H1 (cell line): Measurements from ENCODE around the gene ATP13A3. TPM values are rescaled to one million over a fixed set of nuclear protein-coding genes. Genes with fewer than 3 reads are reported as not detected.

Source experiments
- CTCF ChIA-PET: fragments of 300-600 bp; sonication (Branson Sonifier 250); formaldehyde crosslinking; loops from one replicate; lab custom pipeline; 2021; ENCODE audit not compliant: partially characterized antibody; lab: Charles Lee
- POLR2A ChIA-PET: fragments of 300-600 bp; sonication (Branson Sonifier 250); formaldehyde crosslinking; loops from one replicate; lab custom pipeline; 2021; ENCODE audit warnings: inconsistent platforms; ENCODE audit not compliant: partially characterized antibody; lab: Charles Lee
- DNase-seq, 2 experiments: peaks; one replicate each; pipeline versions ENCODE4 v3.0.0 to v3.0.0-alpha.2; 2010 to 2022; ENCODE audit warnings: low spot score in 2 of 2, low read depth in 1 of 2, mixed read lengths in 1 of 2
- FAIRE-seq: peaks from 2 replicates; lab custom pipeline; 2011; peaks lifted over from hg19 to GRCh38; lab: Jason Lieb, UNC
- H2AFZ ChIP-seq: 2 replicates; pipeline ENCODE4 v1.8.1; 2012; ENCODE audit warnings: low read length, inconsistent platforms
- H2AK5ac ChIP-seq: 2 replicates; pipeline ENCODE4 v1.6.1; 2013; ENCODE audit warnings: low read depth, low read length
- H2BK120ac ChIP-seq: replicated peaks from 2 replicates; pipeline ENCODE3; 2013; ENCODE audit warnings: low read depth, low read length, inconsistent platforms
- H2BK12ac ChIP-seq: 2 replicates; pipeline ENCODE4 v1.6.1; 2013; ENCODE audit warnings: low read depth, low read length
- H2BK15ac ChIP-seq: 2 replicates; pipeline ENCODE4 v1.6.1; 2013; ENCODE audit warnings: low read length
- H2BK20ac ChIP-seq: 2 replicates; pipeline ENCODE4 v1.6.1; 2013; ENCODE audit warnings: low read length
- H2BK5ac ChIP-seq: 2 replicates; pipeline ENCODE4 v1.6.1; 2013; ENCODE audit warnings: low read depth, low read length
- H3K14ac ChIP-seq: 2 replicates; pipeline ENCODE4 v1.6.1; 2013; ENCODE audit warnings: inconsistent platforms; ENCODE audit not compliant: insufficient read length
- H3K18ac ChIP-seq: 2 replicates; pipeline ENCODE4 v1.6.1; 2013; ENCODE audit warnings: low read length; ENCODE audit errors: extremely low read depth
- H3K23ac ChIP-seq: 2 replicates; pipeline ENCODE4 v1.6.1; 2013; ENCODE audit warnings: inconsistent platforms; ENCODE audit not compliant: insufficient read length
- H3K23me2 ChIP-seq: 2 replicates; pipeline ENCODE4 v1.6.1; 2013; ENCODE audit warnings: low read depth, low read length
- H3K27ac ChIP-seq: 2 replicates; pipeline ENCODE4 v1.6.1; 2011; ENCODE audit warnings: low read depth, low read length, inconsistent platforms
- H3K27me3 ChIP-seq, 4 experiments: replicated peaks in 1 of 4; 1 replicate in 1 of 4; 2 replicates in 3 of 4; pipeline versions ENCODE4 v1.6.1 to v1.8.1; 2011 to 2013; ENCODE audit warnings: low read length in 3 of 4, mild to moderate bottlenecking in 3 of 4, inconsistent platforms in 2 of 4, mixed read lengths in 2 of 4, moderate library complexity in 1 of 4; ENCODE audit not compliant: control insufficient read depth in 3 of 4, insufficient read depth in 3 of 4; ENCODE audit errors: extremely low read depth in 1 of 4
- H3K36me3 ChIP-seq, 4 experiments: 2 replicates each; pipeline versions ENCODE4 v1.6.1 to v1.8.1; 2011 to 2013; ENCODE audit warnings: mild to moderate bottlenecking in 4 of 4, low read length in 3 of 4, moderate library complexity in 2 of 4, control low read depth in 1 of 4, inconsistent platforms in 1 of 4; ENCODE audit not compliant: insufficient read depth in 4 of 4, control insufficient read depth in 2 of 4
- H3K4ac ChIP-seq: replicated peaks from 2 replicates; pipeline ENCODE3; 2013; ENCODE audit warnings: low read length, low read depth, mixed read lengths, inconsistent platforms; ENCODE audit not compliant: insufficient read length
- H3K4me1 ChIP-seq, 4 experiments: replicated peaks in 1 of 4; 1 replicate in 1 of 4; 2 replicates in 3 of 4; pipeline versions ENCODE4 v1.6.1 to v1.8.1; 2011 to 2013; ENCODE audit warnings: low read length in 3 of 4, inconsistent platforms in 2 of 4, mixed read lengths in 1 of 4; ENCODE audit not compliant: insufficient read depth in 4 of 4, control insufficient read depth in 3 of 4
- H3K4me2 ChIP-seq, 2 experiments: 2 replicates each; pipeline versions ENCODE4 v1.6.1 to v1.8.1; 2011 to 2013; ENCODE audit warnings: low read depth in 2 of 2, low read length in 2 of 2, control low read depth in 1 of 2, inconsistent platforms in 1 of 2, mild to moderate bottlenecking in 1 of 2; ENCODE audit not compliant: insufficient read depth in 1 of 2
- H3K4me3 ChIP-seq, 4 experiments: fragments of 200-600, 300-600 bp in 1 of 4; sonication (generic), shearing (Covaris generic), sonication (Bioruptor Twin) in 1 of 4; 2 replicates each; pipeline versions ENCODE4 v1.5.1 to v1.8.1; 2011 to 2016; ENCODE audit warnings: low read length in 4 of 4, low read depth in 3 of 4, control low read depth in 2 of 4, inconsistent platforms in 2 of 4, mild to moderate bottlenecking in 2 of 4, mixed read lengths in 1 of 4, moderate library complexity in 1 of 4; ENCODE audit not compliant: insufficient read depth in 2 of 4; ENCODE audit errors: extremely low read depth in 1 of 4
- H3K56ac ChIP-seq: replicated peaks from 2 replicates; pipeline ENCODE3; 2013; ENCODE audit warnings: low read depth, mild to moderate bottlenecking, mixed read lengths, low read length, inconsistent platforms; ENCODE audit not compliant: insufficient read length
- H3K79me1 ChIP-seq: 2 replicates; pipeline ENCODE4 v1.6.1; 2013; ENCODE audit warnings: low read depth, low read length, control low read depth
- H3K79me2 ChIP-seq, 2 experiments: 2 replicates each; pipeline versions ENCODE4 v1.6.1 to v1.8.1; 2012 to 2013; ENCODE audit warnings: low read length in 2 of 2, mild to moderate bottlenecking in 2 of 2, inconsistent platforms in 1 of 2; ENCODE audit not compliant: insufficient read depth in 2 of 2, control insufficient read depth in 1 of 2
- H3K9ac ChIP-seq, 4 experiments: replicated peaks in 1 of 4; 1 replicate in 1 of 4; 2 replicates in 3 of 4; pipeline versions ENCODE4 v1.6.1 to v1.8.1; 2011 to 2013; ENCODE audit warnings: low read depth in 3 of 4, low read length in 3 of 4, control low read depth in 2 of 4, mild to moderate bottlenecking in 2 of 4, moderate library complexity in 2 of 4, inconsistent platforms in 1 of 4; ENCODE audit errors: extremely low read depth in 1 of 4
- H3K9me3 ChIP-seq, 2 experiments: 2 replicates each; pipeline versions ENCODE4 v1.6.1 to v1.8.1; 2012 to 2013; ENCODE audit warnings: mild to moderate bottlenecking in 2 of 2, moderate library complexity in 2 of 2, control low read depth in 1 of 2, inconsistent platforms in 1 of 2, low read depth in 1 of 2, low read length in 1 of 2, mixed read lengths in 1 of 2; ENCODE audit not compliant: insufficient read depth in 2 of 2
- H4K20me1 ChIP-seq, 2 experiments: replicated peaks in 1 of 2; 2 replicates each; pipeline versions ENCODE3 to v1.8.1; 2011 to 2013; ENCODE audit warnings: inconsistent platforms in 2 of 2, low read length in 2 of 2, mild to moderate bottlenecking in 1 of 2; ENCODE audit not compliant: insufficient read depth in 2 of 2, control insufficient read depth in 1 of 2
- H4K5ac ChIP-seq: 2 replicates; pipeline ENCODE4 v1.6.1; 2013; ENCODE audit warnings: low read length, low read depth, mixed read lengths, inconsistent platforms; ENCODE audit not compliant: insufficient read length
- H4K8ac ChIP-seq: 2 replicates; pipeline ENCODE4 v1.8.0; 2013; ENCODE audit warnings: mild to moderate bottlenecking, moderate library complexity, low read length, inconsistent platforms; ENCODE audit not compliant: insufficient read depth; ENCODE audit errors: extremely low read depth
- H4K91ac ChIP-seq: replicated peaks from 2 replicates; pipeline ENCODE3; 2013; ENCODE audit warnings: low read length, mixed read lengths, inconsistent platforms; ENCODE audit not compliant: insufficient read length
- ASH2L ChIP-seq: fragments of 200-600, 300-600 bp; sonication (generic); IDR thresholded peaks from one replicate; pipeline ENCODE4 v1.7.1; 2017; ENCODE audit warnings: low read length
- CREB1 ChIP-seq: IDR thresholded peaks from 2 replicates; pipeline ENCODE4 v1.6.1; 2012; ENCODE audit warnings: inconsistent platforms
- EP300 ChIP-seq, 2 experiments: IDR thresholded peaks; 1 replicate in 1 of 2; 2 replicates in 1 of 2; pipeline ENCODE4 v1.6.1; 2011 to 2012; ENCODE audit warnings: low read depth in 2 of 2, low read length in 2 of 2, mild to moderate bottlenecking in 2 of 2, borderline replicate concordance in 1 of 2, inconsistent platforms in 1 of 2, moderate library complexity in 1 of 2
- KDM4A ChIP-seq: IDR thresholded peaks from one replicate; pipeline ENCODE4 v1.7.1; 2012; ENCODE audit warnings: low read depth, mild to moderate bottlenecking, moderate library complexity, low read length, inconsistent platforms; ENCODE audit not compliant: severe bottlenecking
- NANOG ChIP-seq: IDR thresholded peaks from 2 replicates; pipeline ENCODE4 v1.6.1; 2011; ENCODE audit warnings: low read length, low read depth, mild to moderate bottlenecking, inconsistent platforms; ENCODE audit not compliant: insufficient read depth, poor library complexity, severe bottlenecking
- POLR2A ChIP-seq, 2 experiments: IDR thresholded peaks; 1 replicate in 1 of 2; 2 replicates in 1 of 2; pipeline ENCODE4 v1.6.1; 2011; ENCODE audit warnings: low read depth in 2 of 2, low read length in 2 of 2, mild to moderate bottlenecking in 2 of 2; ENCODE audit errors: control extremely low read depth in 1 of 2
- SP1 ChIP-seq: IDR thresholded peaks from 2 replicates; pipeline ENCODE4 v1.6.1; 2011; ENCODE audit warnings: low read depth, low read length
- SRF ChIP-seq: IDR thresholded peaks from 2 replicates; pipeline ENCODE4 v1.6.1; 2011; ENCODE audit warnings: mild to moderate bottlenecking, low read depth, low read length, moderate library complexity
- TEAD4 ChIP-seq: IDR thresholded peaks from 2 replicates; pipeline ENCODE4 v1.6.1; 2012; ENCODE audit warnings: low read depth, low read length, inconsistent platforms, mixed read lengths
- WGBS, 2 experiments: shearing (Covaris generic) in 1 of 2; methylation state at CpG; one replicate each; pipeline versions ENCODE4 v1.1.6 to v1.1.7; 2013 to 2015; ENCODE audit warnings: low lambda C conversion rate in 2 of 2, mixed read lengths in 2 of 2, inconsistent platforms in 1 of 2, low coverage in 1 of 2, missing lambda C conversion rate in 1 of 2; ENCODE audit not compliant: insufficient replicate concordance in 2 of 2, insufficient coverage in 1 of 2, insufficient read length in 1 of 2; ENCODE audit errors: extremely low coverage in 1 of 2, missing lambda C conversion rate in 1 of 2; 5-methylcytosine and 5-hydroxymethylcytosine counted together
- polyA plus RNA-seq, 7 experiments: library from polyadenylated mRNA; depleted of rRNA in 3 of 7; stranded (reverse) in 5 of 7; unstranded in 2 of 7; fragments of >200 nt in 5 of 7; fragments of 200-250 nt in 2 of 7; gene quantifications; 1 replicate in 5 of 7; 2 replicates in 1 of 7; 4 replicates in 1 of 7; pipeline versions ENCODE4 v1.2.1 to v1.2.3, GENCODE V29; 2011 to 2013; ENCODE audit warnings: missing spikeins in 2 of 7, mixed read lengths in 2 of 7
- total RNA-seq: library from RNA; stranded (reverse); fragmentation: NEBNext Ultra II Directional; extraction: Animal tissue kit (Norgen Biotek cat#: 25700); gene quantifications from 2 replicates; pipeline ENCODE4 v1.2.1, GENCODE V29; 2021

Gene ATP13A3
- total and polyA plus RNA-seq, 2 of the 8 experiments (the other 6 are each of a cell fraction or from before 2014, with no cell fraction given): 18.6 to 92.2 TPM

- no peak overlapping the region for H2BK20ac ChIP-seq
- ChIA-PET POLR2A (no interaction called here), CTCF (no interaction called here)
- no peak overlapping the region for H2BK15ac ChIP-seq
- WGBS, 2 experiments: 94% methylated on average over 2 of the region's 2 CpGs; no CpG with 5 or more reads in 1 of the 2 experiments
- H2BK12ac ChIP-seq: no peak overlapping the region
- no peak overlapping the region for H3K27ac ChIP-seq
- H3K4me1 ChIP-seq: no peaks in the 10 kb centered on the region
- no peaks in the 10 kb centered on the region for H3K9me3 ChIP-seq
- no peak overlapping the region for H2AK5ac ChIP-seq
- H3K27me3 ChIP-seq: no peaks in the 10 kb centered on the region
- DNase-seq: no peak
- peaks cover 2 to 60% (median 26%) of the 10 kb centered on the region in 4 experiments for H3K36me3 ChIP-seq
- no peak overlapping the region for H2AFZ ChIP-seq
- H3K23me2 ChIP-seq: no peaks in the 10 kb centered on the region
- H4K8ac ChIP-seq: no peak overlapping the region
- H3K79me2 ChIP-seq: no peaks in the 10 kb centered on the region
- no peak overlapping the region for H3K56ac ChIP-seq
- H4K20me1 ChIP-seq: no peaks in the 10 kb centered on the region
- H2BK120ac ChIP-seq: no peak overlapping the region
- TF ChIP-seq POLR2A (IDR thresholded peaks at IDR 0.05; ENCODE audit: control extremely low read depth in 1 of 2, low read depth in 2 of 2, low read length in 2 of 2) (no peak), TEAD4 (no peak), KDM4A (no peak), SP1 (no peak), ASH2L (no peak), SRF (no peak), EP300 (IDR thresholded peaks at IDR 0.05; ENCODE audit: borderline replicate concordance in 1 of 2, low read depth in 2 of 2, low read length in 2 of 2) (no peak), NANOG (no peak), CREB1 (no peak)
- H3K4me2 ChIP-seq: no peak overlapping the region
- no peak overlapping the region for H3K4me3 ChIP-seq
- H3K18ac ChIP-seq: no peak overlapping the region
- H4K5ac ChIP-seq: no peak overlapping the region
- H3K23ac ChIP-seq: no peak overlapping the region
- no peak overlapping the region for H3K9ac ChIP-seq
- FAIRE-seq: no peak
- H3K79me1 ChIP-seq: no peaks in the 10 kb centered on the region
- no peak overlapping the region for H4K91ac ChIP-seq
- H3K4ac ChIP-seq: no peak overlapping the region
- H3K14ac ChIP-seq: no peak overlapping the region
- no peak overlapping the region for H2BK5ac ChIP-seq
Measured at GRCh38 chr3:194443901-194444300, 42.9 kb downstream of the ATP13A3 start.
